HuH-7.5 (cell line): ENCODE data around the gene MED15.
"Not testable (repeated sequence)": the region's sequence is repeated elsewhere in the genome, so short reads cannot be mapped to it uniquely, and the experiment has no call there.

ENCODE experiments used
- DNase-seq: peaks from one replicate; pipeline ENCODE4 v3.0.0; 2011; ENCODE audit warnings: low spot score

The MED15 gene

GRCh38 chr22:20483143-20483506 lies 24.3 kb upstream of the MED15 start:
- DNase-seq = not testable (repeated sequence)

GRCh38 chr22:20483771-20484170 lies 23.6 kb upstream of the MED15 start:
- no peak for DNase-seq

GRCh38 chr22:20484948-20485683 lies 22.3 kb upstream of the MED15 start:
- no peak for DNase-seq

GRCh38 chr22:20486229-20486628 lies 21.2 kb upstream of the MED15 start:
- DNase-seq = peak; percentile 27

GRCh38 chr22:20487715-20488114 lies 19.7 kb upstream of the MED15 start:
- no peak for DNase-seq

- DNase-seq = no peak
Observed at GRCh38 chr22:20488946-20489345, 18.5 kb upstream of the MED15 start.

- DNase-seq = no peak
Observed at GRCh38 chr22:20490183-20490940, 17.0 kb upstream of the MED15 start.

- no peak for DNase-seq
Observed at GRCh38 chr22:20490941-20491307, 16.5 kb upstream of the MED15 start.

GRCh38 chr22:20491346-20491745 lies 16.1 kb upstream of the MED15 start:
- DNase-seq = no peak

- DNase-seq = peak; percentile 51
Observed at GRCh38 chr22:20494978-20495860, 12.2 kb upstream of the MED15 start, which contains the start of gene KLHL22. Gene KLHL22, minus strand, starts transcription at chr22:20495795. Its CDS starts 6,584 bp downstream, at chr22:20489211.

- peak; percentile 92 for DNase-seq
Observed at GRCh38 chr22:20495861-20496681, 11.3 kb upstream of the MED15 start.

GRCh38 chr22:20497426-20497825 lies 10.0 kb upstream of the MED15 start:
- DNase-seq = no peak

- no peak for DNase-seq
Observed at GRCh38 chr22:20498913-20499312, 8.5 kb upstream of the MED15 start.

- DNase-seq = no peak
Observed at GRCh38 chr22:20499769-20500168, 7.6 kb upstream of the MED15 start.

- DNase-seq = no peak
Observed at GRCh38 chr22:20503816-20504215, 3.6 kb upstream of the MED15 start.

- not testable (repeated sequence) for DNase-seq
Observed at GRCh38 chr22:20504293-20504922, 3.0 kb upstream of the MED15 start.

- DNase-seq = no peak
Observed at GRCh38 chr22:20506543-20507252, 712 bp upstream of the MED15 start.

GRCh38 chr22:20508067-20508755 lies 801 bp downstream of the MED15 start:
- not testable (repeated sequence) for DNase-seq

- no peak for DNase-seq
Observed at GRCh38 chr22:20508815-20509271, 1.4 kb downstream of the MED15 start.
